MM.1S (cell line): ENCODE measurements around the gene RMND5A.

Experiments
- DNase-seq: peaks from one replicate; pipeline ENCODE4 v3.0.0-alpha.2; 2015
- H2AFZ ChIP-seq: fragments of 300-600 bp; sonication (generic); 2 replicates; pipeline ENCODE4 v1.6.0; 2016; ENCODE audit warnings: antibody characterized with exemption, low read length
- H3F3A ChIP-seq: fragments of 300-600 bp; sonication (generic); 2 replicates; pipeline ENCODE4 v1.6.1; 2016; ENCODE audit warnings: mild to moderate bottlenecking, antibody characterized with exemption, low read length, moderate library complexity, mixed read lengths; ENCODE audit not compliant: insufficient read depth
- H3K27ac ChIP-seq: fragments of 300-600 bp; sonication (generic); 2 replicates; pipeline ENCODE4 v1.5.1; 2016; ENCODE audit warnings: mild to moderate bottlenecking, low read length
- H3K27me3 ChIP-seq: fragments of 300-600 bp; sonication (generic); replicated peaks from 2 replicates; pipeline ENCODE4 v1.6.0; 2016; ENCODE audit warnings: low read length; ENCODE audit not compliant: insufficient read depth
- H3K36me3 ChIP-seq: fragments of 300-600 bp; sonication (generic); replicated peaks from 2 replicates; pipeline ENCODE4 v1.6.1; 2016; ENCODE audit warnings: mild to moderate bottlenecking, low read length, mixed read lengths; ENCODE audit not compliant: insufficient read depth
- H3K4me1 ChIP-seq: fragments of 300-600 bp; sonication (generic); 2 replicates; pipeline ENCODE4 v1.6.1; 2016; ENCODE audit warnings: low read length, mixed read lengths
- H3K4me2 ChIP-seq: fragments of 300-600 bp; sonication (generic); 2 replicates; pipeline ENCODE4 v1.6.0; 2016; ENCODE audit warnings: low read depth, low read length
- H3K4me3 ChIP-seq: fragments of 300-600 bp; sonication (generic); 2 replicates; pipeline ENCODE4 v1.5.1; 2016; ENCODE audit warnings: low read length, mixed read lengths
- H3K79me2 ChIP-seq: fragments of 300-600 bp; sonication (generic); 2 replicates; pipeline ENCODE4 v1.6.1; 2016; ENCODE audit warnings: mixed run types, low read length, mixed read lengths
- H3K9ac ChIP-seq: fragments of 300-600 bp; sonication (generic); 2 replicates; pipeline ENCODE4 v1.6.1; 2016; ENCODE audit warnings: low read length, mixed read lengths
- H3K9me2 ChIP-seq: fragments of 300-600 bp; sonication (generic); replicated peaks from 2 replicates; pipeline ENCODE4 v1.6.1; 2016; ENCODE audit warnings: mild to moderate bottlenecking, low read length, mixed read lengths; ENCODE audit not compliant: insufficient read depth
- H3K9me3 ChIP-seq: fragments of 300-600 bp; sonication (generic); replicated peaks from 2 replicates; pipeline ENCODE4 v1.6.1; 2016; ENCODE audit warnings: mild to moderate bottlenecking, low read length, mixed read lengths; ENCODE audit not compliant: insufficient read depth
- H4K20me1 ChIP-seq: fragments of 300-600 bp; sonication (generic); 2 replicates; pipeline ENCODE4 v1.6.1; 2016; ENCODE audit warnings: mild to moderate bottlenecking, low read length, moderate library complexity, mixed read lengths; ENCODE audit not compliant: insufficient read depth
- EZH2 ChIP-seq: fragments of 300-600 bp; sonication (generic); optimal IDR thresholded peaks from 2 replicates; pipeline ENCODE3; 2017; ENCODE audit warnings: low read depth, mild to moderate bottlenecking, antibody characterized with exemption, low read length, mixed read lengths
- EZH2phosphoT487 ChIP-seq: fragments of 300-600 bp; sonication (generic); IDR thresholded peaks from 2 replicates; pipeline ENCODE4 v1.6.1; 2018; ENCODE audit warnings: antibody characterized with exemption, low read length
- TF ChIP-seq, protein P1 (sequence below): fragments of 300-600 bp; sonication (generic); IDR thresholded peaks from 2 replicates; pipeline ENCODE4 v1.5.1; 2016; ENCODE audit warnings: antibody characterized with exemption, low read length, mixed read lengths

Gene RMND5A

DNA sequence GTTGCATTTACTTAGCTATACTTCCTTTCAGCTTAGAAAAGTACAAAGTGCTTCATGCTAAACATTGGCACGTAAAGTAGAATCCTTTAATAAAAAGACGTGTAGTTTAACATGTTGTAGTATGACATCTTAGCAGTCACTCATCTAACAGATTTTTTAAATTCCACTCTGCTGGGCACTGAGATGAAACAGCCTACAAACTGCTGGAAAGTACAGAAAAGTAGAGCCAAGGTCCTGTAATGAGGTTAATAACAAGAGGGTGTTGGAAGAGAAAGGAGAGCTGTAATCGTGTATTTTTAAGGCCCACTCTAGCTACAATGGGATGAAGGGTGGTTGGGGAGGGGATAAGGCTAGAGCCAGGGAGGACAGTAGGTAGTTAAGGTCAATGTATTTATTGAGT lies 59.9 kb downstream of the RMND5A start:
- H3K36me3 ChIP-seq = no peaks in the 10 kb centered on the region
- H3K9me3 ChIP-seq = no peaks in the 10 kb centered on the region
- no peaks in the 10 kb centered on the region for H3K79me2 ChIP-seq
- no peak overlapping the region for H3K4me3 ChIP-seq
- H3K4me2 ChIP-seq = no peak overlapping the region
- DNase-seq = no peak
- no peaks in the 10 kb centered on the region for H3K27me3 ChIP-seq
- no peaks in the 10 kb centered on the region for H4K20me1 ChIP-seq
- no peak overlapping the region for H2AFZ ChIP-seq
- no peaks in the 10 kb centered on the region for H3K9me2 ChIP-seq
- TF ChIP-seq, protein P1, sequence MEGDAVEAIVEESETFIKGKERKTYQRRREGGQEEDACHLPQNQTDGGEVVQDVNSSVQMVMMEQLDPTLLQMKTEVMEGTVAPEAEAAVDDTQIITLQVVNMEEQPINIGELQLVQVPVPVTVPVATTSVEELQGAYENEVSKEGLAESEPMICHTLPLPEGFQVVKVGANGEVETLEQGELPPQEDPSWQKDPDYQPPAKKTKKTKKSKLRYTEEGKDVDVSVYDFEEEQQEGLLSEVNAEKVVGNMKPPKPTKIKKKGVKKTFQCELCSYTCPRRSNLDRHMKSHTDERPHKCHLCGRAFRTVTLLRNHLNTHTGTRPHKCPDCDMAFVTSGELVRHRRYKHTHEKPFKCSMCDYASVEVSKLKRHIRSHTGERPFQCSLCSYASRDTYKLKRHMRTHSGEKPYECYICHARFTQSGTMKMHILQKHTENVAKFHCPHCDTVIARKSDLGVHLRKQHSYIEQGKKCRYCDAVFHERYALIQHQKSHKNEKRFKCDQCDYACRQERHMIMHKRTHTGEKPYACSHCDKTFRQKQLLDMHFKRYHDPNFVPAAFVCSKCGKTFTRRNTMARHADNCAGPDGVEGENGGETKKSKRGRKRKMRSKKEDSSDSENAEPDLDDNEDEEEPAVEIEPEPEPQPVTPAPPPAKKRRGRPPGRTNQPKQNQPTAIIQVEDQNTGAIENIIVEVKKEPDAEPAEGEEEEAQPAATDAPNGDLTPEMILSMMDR = no peak
- no peak for TF ChIP-seq EZH2phosphoT487
- TF ChIP-seq EZH2 = no peak
- no peak overlapping the region for H3K27ac ChIP-seq
- no peak overlapping the region for H3K9ac ChIP-seq
- H3K4me1 ChIP-seq = peaks cover 9% of the 10 kb centered on the region; the same call in 1 of the 2 replicates
- peaks cover 9% of the 10 kb centered on the region for H3F3A ChIP-seq

GRCh38 chr2:86781363-86781762 lies 61.3 kb downstream of the RMND5A start:
- H2AFZ ChIP-seq = no peak overlapping the region
- no peak for DNase-seq
- H3K9ac ChIP-seq = no peak overlapping the region
- no peaks in the 10 kb centered on the region for H3K9me2 ChIP-seq
- H3K4me2 ChIP-seq = no peak overlapping the region
- no peaks in the 10 kb centered on the region for H3K9me3 ChIP-seq
- no peaks in the 10 kb centered on the region for H3K36me3 ChIP-seq
- peaks cover 9% of the 10 kb centered on the region for H3F3A ChIP-seq
- H3K4me1 ChIP-seq = peaks cover 9% of the 10 kb centered on the region; the same call in 1 of the 2 replicates
- no peak overlapping the region for H3K27ac ChIP-seq
- H4K20me1 ChIP-seq = no peaks in the 10 kb centered on the region
- no peaks in the 10 kb centered on the region for H3K79me2 ChIP-seq
- H3K4me3 ChIP-seq = no peak overlapping the region
- no peaks in the 10 kb centered on the region for H3K27me3 ChIP-seq
- TF ChIP-seq EZH2 (no peak), EZH2phosphoT487 (no peak)
- TF ChIP-seq, protein P1 = no peak

DNA sequence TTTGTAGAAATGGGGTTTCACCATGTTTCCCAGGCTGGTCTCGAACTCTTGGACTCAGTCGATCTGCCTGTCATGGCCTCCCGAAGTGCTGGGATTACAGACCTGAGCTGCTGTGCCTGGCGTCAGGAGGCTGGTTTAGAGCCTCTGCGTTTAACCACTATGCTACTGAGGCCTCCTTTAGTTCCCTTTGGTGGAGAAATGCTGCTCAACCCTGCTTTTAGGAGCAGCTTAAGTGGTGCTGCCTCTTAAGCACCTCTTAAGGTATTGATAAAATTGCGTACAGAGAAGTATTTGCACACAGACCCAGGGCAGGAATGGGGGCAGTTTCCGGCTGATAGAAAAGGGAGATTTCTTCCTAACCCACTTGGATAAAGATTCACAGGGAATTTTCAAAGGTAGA lies 62.7 kb downstream of the RMND5A start:
- H3K79me2 ChIP-seq = no peaks in the 10 kb centered on the region
- no peak overlapping the region for H3K9ac ChIP-seq
- no peaks in the 10 kb centered on the region for H3K9me3 ChIP-seq
- H3K27me3 ChIP-seq = no peaks in the 10 kb centered on the region
- H2AFZ ChIP-seq = no peak overlapping the region
- H3K4me1 ChIP-seq = peaks cover 9% of the 10 kb centered on the region; the same call in 1 of the 2 replicates
- H3K4me2 ChIP-seq = no peak overlapping the region
- H4K20me1 ChIP-seq = no peaks in the 10 kb centered on the region
- DNase-seq = no peak
- no peak overlapping the region for H3K27ac ChIP-seq
- H3K36me3 ChIP-seq = no peaks in the 10 kb centered on the region
- H3K9me2 ChIP-seq = no peaks in the 10 kb centered on the region
- TF ChIP-seq EZH2phosphoT487 (no peak), EZH2 (no peak)
- TF ChIP-seq, protein P1 = no peak
- H3F3A ChIP-seq = peaks cover 9% of the 10 kb centered on the region
- H3K4me3 ChIP-seq = no peak overlapping the region
